Endothelial cell of umbilical vein (primary cell): Measurements from ENCODE around the gene IDUA. TPM values are rescaled to one million over a fixed set of nuclear protein-coding genes. Genes with fewer than 3 reads are reported as not detected.

Experiments
- BruUV-seq: library from RNA; stranded (reverse); fragments of 400-500 nt; replicated peaks from 2 replicates; lab custom pipeline; 2021; lab: Mats Ljungman, UMichigan
- CTCF ChIA-PET: fragments of 300-600, 350-600 bp; sonication (Branson Sonifier 250); formaldehyde crosslinking; loops from one replicate; lab custom pipeline; 2021; ENCODE audit warnings: antibody characterized with exemption, inconsistent platforms; lab: Charles Lee
- POLR2A ChIA-PET: fragments of 300-600, 350-600 bp; sonication (Branson Sonifier 250); formaldehyde crosslinking; loops from one replicate; lab custom pipeline; 2021; ENCODE audit warnings: antibody characterized with exemption, inconsistent platforms; lab: Charles Lee
- DNase-seq: peaks from one replicate; pipeline ENCODE4 v3.0.0-alpha.2; 2011; ENCODE audit warnings: low read depth, low spot score
- FAIRE-seq: peaks from 2 replicates; lab custom pipeline; 2011; peaks lifted over from hg19 to GRCh38; lab: Jason Lieb, UNC
- H2AFZ ChIP-seq: 2 replicates; pipeline ENCODE4 v1.6.0; 2012; ENCODE audit warnings: low read depth, low read length, control low read depth, inconsistent platforms
- H3K27ac ChIP-seq: 2 replicates; pipeline ENCODE4 v1.5.1; 2011; ENCODE audit warnings: low read depth, mild to moderate bottlenecking, control low read depth, low read length, moderate library complexity; ENCODE audit not compliant: insufficient read depth
- H3K27me3 ChIP-seq, 2 experiments: 2 replicates each; pipeline versions ENCODE4 v1.6.0 to v1.6.1; 2011; ENCODE audit warnings: low read length in 2 of 2, mixed read lengths in 1 of 2; ENCODE audit not compliant: control insufficient read depth in 2 of 2, insufficient read depth in 2 of 2
- H3K36me3 ChIP-seq, 2 experiments: 2 replicates in 1 of 2; 3 replicates in 1 of 2; pipeline ENCODE4 v1.5.1; 2011; ENCODE audit warnings: low read length in 2 of 2, mild to moderate bottlenecking in 1 of 2, moderate library complexity in 1 of 2; ENCODE audit not compliant: control insufficient read depth in 2 of 2, insufficient read depth in 2 of 2; ENCODE audit errors: extremely low read depth in 1 of 2
- H3K4me1 ChIP-seq: 3 replicates; pipeline ENCODE4 v1.5.1; 2011; ENCODE audit warnings: mild to moderate bottlenecking, low read length; ENCODE audit not compliant: control insufficient read depth, insufficient read depth; ENCODE audit errors: extremely low read depth
- H3K4me2 ChIP-seq: 2 replicates; pipeline ENCODE4 v1.6.1; 2011; ENCODE audit warnings: low read length, control low read depth, mixed read lengths; ENCODE audit not compliant: insufficient read depth
- H3K4me3 ChIP-seq, 3 experiments: fragments of 200-600 bp in 1 of 3; sonication (generic), shearing (Covaris generic) in 1 of 3; replicated peaks in 1 of 3; 2 replicates each; pipeline ENCODE4 v1.5.1; 2011 to 2016; ENCODE audit warnings: control low read depth in 3 of 3, low read length in 3 of 3, mild to moderate bottlenecking in 2 of 3, inconsistent platforms in 1 of 3, low read depth in 1 of 3, moderate library complexity in 1 of 3; ENCODE audit not compliant: insufficient read depth in 1 of 3
- H3K79me2 ChIP-seq: 2 replicates; pipeline ENCODE4 v1.6.0; 2012; ENCODE audit warnings: low read length, inconsistent platforms; ENCODE audit not compliant: control insufficient read depth, insufficient read depth
- H3K9ac ChIP-seq: replicated peaks from 2 replicates; pipeline ENCODE3; 2011; ENCODE audit warnings: low read length, control low read depth; ENCODE audit not compliant: insufficient read depth; ENCODE audit errors: extremely low read depth
- H3K9me1 ChIP-seq: replicated peaks from 3 replicates; pipeline ENCODE4 v1.6.0; 2011; ENCODE audit warnings: mild to moderate bottlenecking, low read length; ENCODE audit not compliant: control insufficient read depth, insufficient read depth; ENCODE audit errors: extremely low read depth
- H3K9me3 ChIP-seq: replicated peaks from 2 replicates; pipeline ENCODE4 v1.5.1; 2012; ENCODE audit warnings: low read length, inconsistent platforms; ENCODE audit not compliant: control insufficient read depth, insufficient read depth
- H4K20me1 ChIP-seq: replicated peaks from 2 replicates; pipeline ENCODE3; 2011; ENCODE audit warnings: mild to moderate bottlenecking, low read length; ENCODE audit not compliant: control insufficient read depth, insufficient read depth; ENCODE audit errors: extremely low read depth
- EZH2 ChIP-seq: IDR thresholded peaks from 2 replicates; pipeline ENCODE4 v1.6.1; 2012; ENCODE audit warnings: borderline replicate concordance, low read depth, mild to moderate bottlenecking, moderate library complexity, low read length, inconsistent platforms; ENCODE audit not compliant: severe bottlenecking
- FOS ChIP-seq: IDR thresholded peaks from 2 replicates; pipeline ENCODE4 v1.6.1; 2011; ENCODE audit warnings: mild to moderate bottlenecking, low read length, moderate library complexity, borderline replicate concordance; ENCODE audit not compliant: insufficient read depth
- GATA2 ChIP-seq: IDR thresholded peaks from 2 replicates; pipeline ENCODE4 v1.7.0; 2011; ENCODE audit warnings: low read depth, mild to moderate bottlenecking, moderate library complexity, mixed read lengths, low read length; ENCODE audit not compliant: insufficient read length, insufficient read depth
- JUN ChIP-seq: IDR thresholded peaks from 2 replicates; pipeline ENCODE4 v1.6.1; 2011; ENCODE audit warnings: borderline replicate concordance, low read depth; ENCODE audit not compliant: insufficient read length, insufficient read depth
- MYC ChIP-seq: IDR thresholded peaks from one replicate; pipeline ENCODE4 v1.6.1; 2011; ENCODE audit warnings: mild to moderate bottlenecking, low read depth, low read length
- POLR2A ChIP-seq: IDR thresholded peaks from 2 replicates; pipeline ENCODE4 v1.6.1; 2012; ENCODE audit warnings: low read depth, mild to moderate bottlenecking, control low read depth, low read length
- POLR2AphosphoS5 ChIP-seq: IDR thresholded peaks from 2 replicates; pipeline ENCODE4 v1.6.1; 2012; ENCODE audit warnings: low read depth, mild to moderate bottlenecking, control low read depth, low read length, moderate library complexity; ENCODE audit not compliant: insufficient read depth
- dilution Hi-C: fragments of 300-500 bp; cut with MboI; formaldehyde crosslinking; loops from one replicate; pipeline ENCODE4 v1.15.0; 2019; ENCODE audit warnings: low sequenced_read_pairs; ENCODE audit not compliant: extremely low pct_ligation_motif_present
- intact Hi-C: fragments of 100-400 bp; cut with micrococcal nuclease; formaldehyde crosslinking; loops from one replicate; pipeline ENCODE4 v1.10.0; 2022
- polyA plus RNA-seq, 4 experiments: library from polyadenylated mRNA; depleted of rRNA in 3 of 4; stranded (reverse) in 3 of 4; unstranded in 1 of 4; fragments of >200 nt; gene quantifications; 2 replicates each; pipeline versions ENCODE4 v1.2.1 to v1.2.3, GENCODE V29; 2011 to 2012; ENCODE audit warnings: missing spikeins in 1 of 4
- total RNA-seq: library from RNA; stranded (reverse); gene quantifications from 2 replicates; pipeline ENCODE4 v1.2.3, GENCODE V29; 2021
- TF ChIP-seq, protein P1 (sequence below), 2 donors: IDR thresholded peaks; 1 replicate in 1 of 2; 2 replicates in 1 of 2; pipeline ENCODE4 v1.5.1; 2011; ENCODE audit warnings: low read length in 2 of 2, mild to moderate bottlenecking in 2 of 2, moderate library complexity in 2 of 2, control low read depth in 1 of 2, inconsistent platforms in 1 of 2, low read depth in 1 of 2; ENCODE audit not compliant: insufficient read depth in 1 of 2; ENCODE audit errors: extremely low read depth in 1 of 2
- TF ChIP-seq, protein P2 (sequence below): IDR thresholded peaks from 2 replicates; pipeline ENCODE4 v1.6.1; 2011; ENCODE audit not compliant: insufficient read depth, insufficient read length

The IDUA gene
- total and polyA plus RNA-seq, 2 donors (not counting 3 experiments of a cell fraction or from before 2014, with no cell fraction given): 19.1 to 34.1 TPM

DNA sequence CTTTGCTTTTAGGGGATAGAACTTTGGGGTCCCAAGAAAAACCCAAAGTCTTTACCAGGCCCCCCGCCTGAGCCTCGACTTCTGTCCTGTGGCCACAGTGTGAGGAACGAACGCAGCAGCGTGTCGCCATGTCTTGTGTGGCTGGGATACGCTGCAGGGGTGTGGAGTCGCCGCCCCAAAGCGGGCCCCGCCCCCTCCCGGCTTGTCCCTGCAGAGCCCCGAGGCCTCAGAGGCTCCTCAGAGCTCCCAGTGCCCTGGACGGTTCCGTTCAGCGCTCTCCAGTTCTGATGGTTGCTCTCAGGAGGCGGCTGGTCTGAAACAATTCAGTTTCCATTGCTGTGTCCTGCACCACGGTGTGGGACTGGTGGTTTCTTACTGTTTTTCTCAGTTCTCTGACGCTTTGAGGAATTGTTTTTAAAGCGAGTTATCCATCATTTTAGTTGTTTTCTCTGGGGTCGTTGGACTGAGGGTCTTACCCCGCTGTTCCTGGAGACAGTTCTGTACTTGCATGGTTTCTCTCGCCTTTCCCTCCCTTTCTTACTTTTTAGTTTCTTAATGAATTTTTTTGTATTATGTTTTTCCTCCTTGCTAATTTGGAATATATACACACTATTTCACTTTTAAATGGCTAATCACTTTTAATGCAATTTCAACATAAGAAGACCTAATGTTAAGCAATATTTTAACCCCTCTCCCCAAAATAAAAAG, 1.6 kb upstream of the IDUA start:
- dilution Hi-C loops (no loop called here), intact Hi-C loops (loop anchor here (5.0 kb wide), 1 partner anchor 243 kb away; no protein-coding TSS in a partner anchor)
- H3K27ac ChIP-seq: no peak overlapping the region
- no peaks in the 10 kb centered on the region for H3K27me3 ChIP-seq
- H3K36me3 ChIP-seq: peaks cover 0 to 1% of the 10 kb centered on the region in 2 experiments
- H2AFZ ChIP-seq: peak overlapping the region; percentile 82
- FAIRE-seq (peak; percentile 55), DNase-seq (peak; percentile 24)
- BruUV-seq: no TSS peak
- no peaks in the 10 kb centered on the region for H3K9me1 ChIP-seq
- H3K4me1 ChIP-seq: peaks cover 15% of the 10 kb centered on the region
- no peaks in the 10 kb centered on the region for H4K20me1 ChIP-seq
- H3K4me2 ChIP-seq: peak overlapping the region; percentile 62
- no peak overlapping the region for H3K9ac ChIP-seq
- CTCF ChIA-PET: interaction anchor here (0.6 kb wide), 1 partner anchor 53 kb away, joined by 3 read pairs; the partner anchor contains the start of genes GAK and TMEM175
- POLR2A ChIA-PET: no interaction called here
- H3K4me3 ChIP-seq: no peak overlapping the region
- H3K9me3 ChIP-seq: no peaks in the 10 kb centered on the region
- no peaks in the 10 kb centered on the region for H3K79me2 ChIP-seq
- no peak for TF ChIP-seq MYC
- TF ChIP-seq POLR2AphosphoS5: no peak
- TF ChIP-seq, protein P1, sequence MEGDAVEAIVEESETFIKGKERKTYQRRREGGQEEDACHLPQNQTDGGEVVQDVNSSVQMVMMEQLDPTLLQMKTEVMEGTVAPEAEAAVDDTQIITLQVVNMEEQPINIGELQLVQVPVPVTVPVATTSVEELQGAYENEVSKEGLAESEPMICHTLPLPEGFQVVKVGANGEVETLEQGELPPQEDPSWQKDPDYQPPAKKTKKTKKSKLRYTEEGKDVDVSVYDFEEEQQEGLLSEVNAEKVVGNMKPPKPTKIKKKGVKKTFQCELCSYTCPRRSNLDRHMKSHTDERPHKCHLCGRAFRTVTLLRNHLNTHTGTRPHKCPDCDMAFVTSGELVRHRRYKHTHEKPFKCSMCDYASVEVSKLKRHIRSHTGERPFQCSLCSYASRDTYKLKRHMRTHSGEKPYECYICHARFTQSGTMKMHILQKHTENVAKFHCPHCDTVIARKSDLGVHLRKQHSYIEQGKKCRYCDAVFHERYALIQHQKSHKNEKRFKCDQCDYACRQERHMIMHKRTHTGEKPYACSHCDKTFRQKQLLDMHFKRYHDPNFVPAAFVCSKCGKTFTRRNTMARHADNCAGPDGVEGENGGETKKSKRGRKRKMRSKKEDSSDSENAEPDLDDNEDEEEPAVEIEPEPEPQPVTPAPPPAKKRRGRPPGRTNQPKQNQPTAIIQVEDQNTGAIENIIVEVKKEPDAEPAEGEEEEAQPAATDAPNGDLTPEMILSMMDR (IDR thresholded peaks at IDR 0.05; ENCODE audit: extremely low read depth in 1 of 2, insufficient read depth in 1 of 2, low read depth in 1 of 2, low read length in 2 of 2): no peak
- TF ChIP-seq POLR2A: no peak
- no peak for TF ChIP-seq GATA2
- TF ChIP-seq JUN: no peak
- TF ChIP-seq EZH2: no peak
- TF ChIP-seq, protein P2, sequence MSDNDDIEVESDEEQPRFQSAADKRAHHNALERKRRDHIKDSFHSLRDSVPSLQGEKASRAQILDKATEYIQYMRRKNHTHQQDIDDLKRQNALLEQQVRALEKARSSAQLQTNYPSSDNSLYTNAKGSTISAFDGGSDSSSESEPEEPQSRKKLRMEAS: no peak
- TF ChIP-seq FOS: no peak
